ENCODE measurements around the gene ENPP3. TPM values are rescaled to one million over a fixed set of nuclear protein-coding genes. Genes with fewer than 3 reads are reported as not detected.

Gene ENPP3
- total and polyA plus RNA-seq, 10 of the 15 experiments (the other 5 are each of a cell fraction or from before 2014, with no cell fraction given) = 0.01 TPM; not detected in 9

DNA sequence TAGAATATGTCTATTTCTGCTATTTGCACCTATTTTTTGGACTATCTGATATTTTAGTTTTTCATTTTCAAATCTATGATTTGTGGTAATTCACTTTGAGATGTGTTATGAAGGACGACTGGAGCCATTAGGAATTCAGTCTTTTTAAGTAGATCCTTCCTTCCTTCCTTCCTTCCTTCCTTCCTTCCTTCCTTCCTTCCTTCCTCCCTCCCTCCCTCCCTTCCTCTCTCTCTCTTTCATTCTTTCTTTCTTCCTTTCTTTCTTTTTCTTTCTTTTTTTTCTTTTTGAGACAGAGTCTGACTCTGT, 124.6 kb downstream of the ENPP3 start:
- Histone ChIP-seq H3K4me2 (ENCODE audit: control insufficient read depth, insufficient read depth) (no peak overlapping the region), H3K27ac (ENCODE audit: control insufficient read depth, insufficient read depth) (no peak overlapping the region), H3K9ac (ENCODE audit: control insufficient read depth, insufficient read depth, low read length) (no peak overlapping the region), H3K4me1 (ENCODE audit: control insufficient read depth, insufficient read depth, low read length) (no peaks in the 10 kb centered on the region), H3K79me2 (ENCODE audit: control insufficient read depth, insufficient read depth, low read length) (no peaks in the 10 kb centered on the region), H3K27me3 (replicated peaks in 1 of 2; ENCODE audit: control insufficient read depth in 2 of 2, insufficient read depth in 2 of 2, low read length in 1 of 2) (no peaks in the 10 kb centered on the region), H4K20me1 (ENCODE audit: control insufficient read depth, insufficient read depth) (no peaks in the 10 kb centered on the region), H3K36me3 (ENCODE audit: control insufficient read depth in 2 of 2, insufficient read depth in 2 of 2, low read length in 1 of 2) (no peaks in the 10 kb centered on the region), H3K9me3 (replicated peaks; ENCODE audit: control insufficient read depth, insufficient read depth, low read length) (no peaks in the 10 kb centered on the region), H3K4me3 (no peak overlapping the region), H2AFZ (ENCODE audit: control insufficient read depth, low read depth, low read length) (no peak overlapping the region)
- no peak for TF ChIP-seq NR2C1 (IDR thresholded peaks at IDR 0.05)
- TF ChIP-seq ZNF274 (IDR thresholded peaks at IDR 0.05; ENCODE audit: insufficient read depth, insufficient read length) = no peak
- TF ChIP-seq SREBF1 (IDR thresholded peaks at IDR 0.05; ENCODE audit: low read length) = no peak
- TF ChIP-seq, protein P1, sequence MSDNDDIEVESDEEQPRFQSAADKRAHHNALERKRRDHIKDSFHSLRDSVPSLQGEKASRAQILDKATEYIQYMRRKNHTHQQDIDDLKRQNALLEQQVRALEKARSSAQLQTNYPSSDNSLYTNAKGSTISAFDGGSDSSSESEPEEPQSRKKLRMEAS (IDR thresholded peaks at IDR 0.05; ENCODE audit: low read depth, low read length) = no peak
- no peak for TF ChIP-seq STAT3 (IDR thresholded peaks at IDR 0.05; ENCODE audit: low read depth, low read length)
- TF ChIP-seq POLR2AphosphoS2 (IDR thresholded peaks at IDR 0.05; ENCODE audit: low read depth, low read length) = no peak
- TF ChIP-seq JUND (IDR thresholded peaks at IDR 0.05; ENCODE audit: low read depth, low read length) = no peak
- no peak for TF ChIP-seq RFX5 (IDR thresholded peaks at IDR 0.05; ENCODE audit: low read depth, low read length)
- TF ChIP-seq RCOR1 (conservative IDR thresholded peaks at IDR 0.05; ENCODE audit: low read depth, low read length) = no peak
- ChIA-PET RAD21 (ENCODE audit: unreplicated experiment) (no interaction called here), CTCF (no interaction called here), SMC1A (ENCODE audit: uncharacterized antibody, unreplicated experiment) (no interaction called here), POLR2A (no interaction called here)
- no TSS peak for BruUV-seq (replicated peaks)
- in situ Hi-C loops (cut with MboI) = no loop called here
- ATAC-seq (no peak), DNase-seq (ENCODE audit: low read depth, low spot score) (no peak), FAIRE-seq (no peak)
- intact Hi-C loops (cut with micrococcal nuclease; ENCODE audit: unreplicated experiment) = no loop called here
- 6% methylated on average over 1 of the region's 1 CpG for WGBS (ENCODE audit: insufficient coverage, insufficient replicate concordance, low lambda C conversion rate, missing lambda C conversion rate)

DNA sequence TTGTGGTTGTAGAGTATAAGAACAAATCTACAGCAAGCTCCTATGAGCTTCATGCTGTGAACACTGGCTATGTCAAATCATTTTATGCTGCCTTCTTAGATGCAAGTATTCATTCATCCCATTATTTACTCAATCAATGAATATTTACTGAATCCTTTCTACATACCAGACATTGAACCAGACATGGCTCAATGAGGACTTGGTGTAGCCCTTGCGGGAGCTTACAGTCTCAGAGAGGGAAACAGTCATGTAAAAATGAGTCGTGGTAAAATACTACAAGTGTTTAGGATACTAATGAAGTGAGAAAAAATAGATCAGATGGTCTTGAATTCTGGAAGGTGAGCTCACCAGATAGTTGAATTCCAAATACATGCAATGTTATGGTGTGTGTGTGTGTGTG, 125.9 kb downstream of the ENPP3 start:
- FAIRE-seq (no peak), ATAC-seq (no peak), DNase-seq (ENCODE audit: low read depth, low spot score) (no peak)
- Histone ChIP-seq H2AFZ (ENCODE audit: control insufficient read depth, low read depth, low read length) (no peak overlapping the region), H3K4me2 (ENCODE audit: control insufficient read depth, insufficient read depth) (no peak overlapping the region), H3K9me3 (replicated peaks; ENCODE audit: control insufficient read depth, insufficient read depth, low read length) (no peaks in the 10 kb centered on the region), H3K27ac (ENCODE audit: control insufficient read depth, insufficient read depth) (no peak overlapping the region), H3K4me1 (ENCODE audit: control insufficient read depth, insufficient read depth, low read length) (no peaks in the 10 kb centered on the region), H3K27me3 (replicated peaks in 1 of 2; ENCODE audit: control insufficient read depth in 2 of 2, insufficient read depth in 2 of 2, low read length in 1 of 2) (no peaks in the 10 kb centered on the region), H4K20me1 (ENCODE audit: control insufficient read depth, insufficient read depth) (no peaks in the 10 kb centered on the region), H3K4me3 (no peak overlapping the region), H3K36me3 (ENCODE audit: control insufficient read depth in 2 of 2, insufficient read depth in 2 of 2, low read length in 1 of 2) (no peaks in the 10 kb centered on the region), H3K79me2 (ENCODE audit: control insufficient read depth, insufficient read depth, low read length) (no peaks in the 10 kb centered on the region), H3K9ac (ENCODE audit: control insufficient read depth, insufficient read depth, low read length) (no peak overlapping the region)
- intact Hi-C loops (cut with micrococcal nuclease; ENCODE audit: unreplicated experiment) (no loop called here), in situ Hi-C loops (cut with MboI) (no loop called here)
- POLR2A ChIA-PET = no interaction called here
- 26% methylated on average over 2 of the region's 2 CpGs for WGBS (ENCODE audit: insufficient coverage, insufficient replicate concordance, low lambda C conversion rate, missing lambda C conversion rate)
- BruUV-seq (replicated peaks) = no TSS peak
- SMC1A ChIA-PET (ENCODE audit: uncharacterized antibody, unreplicated experiment) = interaction anchor here (1.0 kb wide), 1 partner anchor 68 kb away, joined by 3 read pairs; no protein-coding TSS in a partner anchor
- CTCF ChIA-PET = no interaction called here
- RAD21 ChIA-PET (ENCODE audit: unreplicated experiment) = no interaction called here
- TF ChIP-seq CBFB (IDR thresholded peaks at IDR 0.05; ENCODE audit: low read depth) (no peak), TBL1XR1 (IDR thresholded peaks at IDR 0.05; ENCODE audit: low read depth, low read length) (no peak), RAD21 (IDR thresholded peaks at IDR 0.05; ENCODE audit: insufficient read depth, low read depth, low read length) (no peak), SMAD1 (IDR thresholded peaks at IDR 0.05; ENCODE audit: low read depth, partially characterized antibody) (no peak), RBBP5 (conservative IDR thresholded peaks at IDR 0.05) (no peak)
- TF ChIP-seq, protein P2, sequence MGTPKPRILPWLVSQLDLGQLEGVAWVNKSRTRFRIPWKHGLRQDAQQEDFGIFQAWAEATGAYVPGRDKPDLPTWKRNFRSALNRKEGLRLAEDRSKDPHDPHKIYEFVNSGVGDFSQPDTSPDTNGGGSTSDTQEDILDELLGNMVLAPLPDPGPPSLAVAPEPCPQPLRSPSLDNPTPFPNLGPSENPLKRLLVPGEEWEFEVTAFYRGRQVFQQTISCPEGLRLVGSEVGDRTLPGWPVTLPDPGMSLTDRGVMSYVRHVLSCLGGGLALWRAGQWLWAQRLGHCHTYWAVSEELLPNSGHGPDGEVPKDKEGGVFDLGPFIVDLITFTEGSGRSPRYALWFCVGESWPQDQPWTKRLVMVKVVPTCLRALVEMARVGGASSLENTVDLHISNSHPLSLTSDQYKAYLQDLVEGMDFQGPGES (IDR thresholded peaks at IDR 0.05) = no peak
- TF ChIP-seq, protein P3, sequence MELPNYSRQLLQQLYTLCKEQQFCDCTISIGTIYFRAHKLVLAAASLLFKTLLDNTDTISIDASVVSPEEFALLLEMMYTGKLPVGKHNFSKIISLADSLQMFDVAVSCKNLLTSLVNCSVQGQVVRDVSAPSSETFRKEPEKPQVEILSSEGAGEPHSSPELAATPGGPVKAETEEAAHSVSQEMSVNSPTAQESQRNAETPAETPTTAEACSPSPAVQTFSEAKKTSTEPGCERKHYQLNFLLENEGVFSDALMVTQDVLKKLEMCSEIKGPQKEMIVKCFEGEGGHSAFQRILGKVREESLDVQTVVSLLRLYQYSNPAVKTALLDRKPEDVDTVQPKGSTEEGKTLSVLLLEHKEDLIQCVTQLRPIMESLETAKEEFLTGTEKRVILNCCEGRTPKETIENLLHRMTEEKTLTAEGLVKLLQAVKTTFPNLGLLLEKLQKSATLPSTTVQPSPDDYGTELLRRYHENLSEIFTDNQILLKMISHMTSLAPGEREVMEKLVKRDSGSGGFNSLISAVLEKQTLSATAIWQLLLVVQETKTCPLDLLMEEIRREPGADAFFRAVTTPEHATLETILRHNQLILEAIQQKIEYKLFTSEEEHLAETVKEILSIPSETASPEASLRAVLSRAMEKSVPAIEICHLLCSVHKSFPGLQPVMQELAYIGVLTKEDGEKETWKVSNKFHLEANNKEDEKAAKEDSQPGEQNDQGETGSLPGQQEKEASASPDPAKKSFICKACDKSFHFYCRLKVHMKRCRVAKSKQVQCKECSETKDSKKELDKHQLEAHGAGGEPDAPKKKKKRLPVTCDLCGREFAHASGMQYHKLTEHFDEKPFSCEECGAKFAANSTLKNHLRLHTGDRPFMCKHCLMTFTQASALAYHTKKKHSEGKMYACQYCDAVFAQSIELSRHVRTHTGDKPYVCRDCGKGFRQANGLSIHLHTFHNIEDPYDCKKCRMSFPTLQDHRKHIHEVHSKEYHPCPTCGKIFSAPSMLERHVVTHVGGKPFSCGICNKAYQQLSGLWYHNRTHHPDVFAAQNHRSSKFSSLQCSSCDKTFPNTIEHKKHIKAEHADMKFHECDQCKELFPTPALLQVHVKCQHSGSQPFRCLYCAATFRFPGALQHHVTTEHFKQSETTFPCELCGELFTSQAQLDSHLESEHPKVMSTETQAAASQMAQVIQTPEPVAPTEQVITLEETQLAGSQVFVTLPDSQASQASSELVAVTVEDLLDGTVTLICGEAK (IDR thresholded peaks at IDR 0.05; ENCODE audit: borderline replicate concordance) = no peak

Data from GM12878 (cell line).